Ishikawa (cell line): ENCODE data around the gene SCAF1.

ENCODE experiments used
- EP300 ChIP-seq: IDR thresholded peaks from 2 replicates; pipeline ENCODE4 v1.6.1; 2012; ENCODE audit warnings: borderline replicate concordance
- MAX ChIP-seq: IDR thresholded peaks from 2 replicates; pipeline ENCODE4 v1.6.1; 2012
- TAF1 ChIP-seq: IDR thresholded peaks from 2 replicates; pipeline ENCODE4 v1.6.1; 2012; ENCODE audit warnings: low read depth, mild to moderate bottlenecking

- no peak for TF ChIP-seq MAX
- no peak for TF ChIP-seq EP300
- TF ChIP-seq TAF1, result no peak
Observed at GRCh38 chr19:49613374-49613773, 28.6 kb upstream of the SCAF1 start.
